SK-N-SH (cell line): Measurements from ENCODE around the gene BNIP5.

Experiments used
- CHD2 ChIP-seq: fragments of 150-350 bp; IDR thresholded peaks from 2 replicates; pipeline ENCODE4 v1.6.1; 2018; ENCODE audit warnings: low read length; ENCODE audit not compliant: partially characterized antibody
- EZH2phosphoT487 ChIP-seq: fragments of 200-600 bp; sonication (generic); IDR thresholded peaks from 2 replicates; pipeline ENCODE4 v1.6.1; 2017; ENCODE audit warnings: low read depth, mixed run types, mild to moderate bottlenecking, antibody characterized with exemption, moderate library complexity, borderline replicate concordance
- GABPA ChIP-seq: IDR thresholded peaks from 2 replicates; pipeline ENCODE4 v1.4.0; 2012; ENCODE audit warnings: low read depth, mild to moderate bottlenecking
- JUND ChIP-seq: IDR thresholded peaks from 2 replicates; pipeline ENCODE4 v1.4.0; 2012
- MAX ChIP-seq: IDR thresholded peaks from 2 replicates; pipeline ENCODE4 v1.4.0; 2012; ENCODE audit warnings: low read depth
- NRF1 ChIP-seq: IDR thresholded peaks from 2 replicates; pipeline ENCODE4 v1.6.1; 2012; ENCODE audit warnings: low read depth, mild to moderate bottlenecking, low read length
- RAD21 ChIP-seq: IDR thresholded peaks from 2 replicates; pipeline ENCODE4 v1.6.1; 2012; ENCODE audit warnings: mild to moderate bottlenecking, low read length
- REST ChIP-seq: IDR thresholded peaks from 2 replicates; pipeline ENCODE4 v1.6.1; 2012; ENCODE audit warnings: mild to moderate bottlenecking, low read depth, low read length, moderate library complexity
- SIN3A ChIP-seq: IDR thresholded peaks from 2 replicates; pipeline ENCODE4 v1.6.1; 2012; ENCODE audit warnings: low read depth, mild to moderate bottlenecking, low read length, moderate library complexity, borderline replicate concordance
- SMC3 ChIP-seq: IDR thresholded peaks from 2 replicates; pipeline ENCODE4 v1.6.1; 2012; ENCODE audit warnings: low read depth, low read length, improper control_type of control experiment
- TEAD4 ChIP-seq: IDR thresholded peaks from 2 replicates; pipeline ENCODE4 v1.4.0; 2012; ENCODE audit warnings: mild to moderate bottlenecking, borderline replicate concordance; ENCODE audit not compliant: insufficient read depth
- TF ChIP-seq, protein P1 (sequence below): IDR thresholded peaks from 2 replicates; pipeline ENCODE4; 2012
- TF ChIP-seq, protein P2 (sequence below): fragments of 200-600 bp; sonication (generic); IDR thresholded peaks from 2 replicates; pipeline ENCODE4 v1.6.1; 2017; ENCODE audit warnings: antibody characterized with exemption, mild to moderate bottlenecking, moderate library complexity

DNA sequence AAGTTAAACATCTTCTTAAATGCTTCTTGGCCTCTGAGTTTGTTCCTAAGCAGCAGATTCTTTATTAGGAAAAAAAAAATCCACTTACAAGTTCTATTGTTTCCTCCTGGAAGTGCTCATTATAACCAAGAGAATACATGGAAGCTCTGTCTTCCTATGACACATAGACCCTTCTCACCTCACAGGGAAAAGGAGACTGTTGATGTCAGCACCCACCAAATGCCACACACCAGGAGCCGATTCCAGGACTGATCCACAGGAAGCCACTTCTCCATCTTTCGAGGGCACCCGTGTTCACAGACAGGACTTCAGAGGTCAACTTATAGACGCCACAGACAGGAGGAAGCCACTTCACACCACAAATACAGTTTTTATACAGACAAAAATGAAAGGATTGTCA is 13.4 kb upstream of the BNIP5 start:
- no peak for TF ChIP-seq EZH2phosphoT487
- TF ChIP-seq, protein P1, sequence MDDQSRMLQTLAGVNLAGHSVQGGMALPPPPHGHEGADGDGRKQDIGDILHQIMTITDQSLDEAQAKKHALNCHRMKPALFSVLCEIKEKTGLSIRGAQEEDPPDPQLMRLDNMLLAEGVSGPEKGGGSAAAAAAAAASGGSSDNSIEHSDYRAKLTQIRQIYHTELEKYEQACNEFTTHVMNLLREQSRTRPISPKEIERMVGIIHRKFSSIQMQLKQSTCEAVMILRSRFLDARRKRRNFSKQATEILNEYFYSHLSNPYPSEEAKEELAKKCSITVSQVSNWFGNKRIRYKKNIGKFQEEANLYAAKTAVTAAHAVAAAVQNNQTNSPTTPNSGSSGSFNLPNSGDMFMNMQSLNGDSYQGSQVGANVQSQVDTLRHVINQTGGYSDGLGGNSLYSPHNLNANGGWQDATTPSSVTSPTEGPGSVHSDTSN, result no peak
- no peak for TF ChIP-seq GABPA
- TF ChIP-seq, protein P2, sequence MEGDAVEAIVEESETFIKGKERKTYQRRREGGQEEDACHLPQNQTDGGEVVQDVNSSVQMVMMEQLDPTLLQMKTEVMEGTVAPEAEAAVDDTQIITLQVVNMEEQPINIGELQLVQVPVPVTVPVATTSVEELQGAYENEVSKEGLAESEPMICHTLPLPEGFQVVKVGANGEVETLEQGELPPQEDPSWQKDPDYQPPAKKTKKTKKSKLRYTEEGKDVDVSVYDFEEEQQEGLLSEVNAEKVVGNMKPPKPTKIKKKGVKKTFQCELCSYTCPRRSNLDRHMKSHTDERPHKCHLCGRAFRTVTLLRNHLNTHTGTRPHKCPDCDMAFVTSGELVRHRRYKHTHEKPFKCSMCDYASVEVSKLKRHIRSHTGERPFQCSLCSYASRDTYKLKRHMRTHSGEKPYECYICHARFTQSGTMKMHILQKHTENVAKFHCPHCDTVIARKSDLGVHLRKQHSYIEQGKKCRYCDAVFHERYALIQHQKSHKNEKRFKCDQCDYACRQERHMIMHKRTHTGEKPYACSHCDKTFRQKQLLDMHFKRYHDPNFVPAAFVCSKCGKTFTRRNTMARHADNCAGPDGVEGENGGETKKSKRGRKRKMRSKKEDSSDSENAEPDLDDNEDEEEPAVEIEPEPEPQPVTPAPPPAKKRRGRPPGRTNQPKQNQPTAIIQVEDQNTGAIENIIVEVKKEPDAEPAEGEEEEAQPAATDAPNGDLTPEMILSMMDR, result no peak
- TF ChIP-seq SMC3, result no peak
- TF ChIP-seq NRF1, result no peak
- no peak for TF ChIP-seq CHD2
- TF ChIP-seq SIN3A, result no peak
- TF ChIP-seq TEAD4, result no peak
- no peak for TF ChIP-seq JUND
- TF ChIP-seq RAD21, result no peak
- TF ChIP-seq MAX, result no peak
- no peak for TF ChIP-seq REST
